Measurements from ENCODE around the gene SBK2.
A peak's percentile ranks its signal among the peaks of the same experiment; 100 is the strongest.

Gene SBK2

DNA sequence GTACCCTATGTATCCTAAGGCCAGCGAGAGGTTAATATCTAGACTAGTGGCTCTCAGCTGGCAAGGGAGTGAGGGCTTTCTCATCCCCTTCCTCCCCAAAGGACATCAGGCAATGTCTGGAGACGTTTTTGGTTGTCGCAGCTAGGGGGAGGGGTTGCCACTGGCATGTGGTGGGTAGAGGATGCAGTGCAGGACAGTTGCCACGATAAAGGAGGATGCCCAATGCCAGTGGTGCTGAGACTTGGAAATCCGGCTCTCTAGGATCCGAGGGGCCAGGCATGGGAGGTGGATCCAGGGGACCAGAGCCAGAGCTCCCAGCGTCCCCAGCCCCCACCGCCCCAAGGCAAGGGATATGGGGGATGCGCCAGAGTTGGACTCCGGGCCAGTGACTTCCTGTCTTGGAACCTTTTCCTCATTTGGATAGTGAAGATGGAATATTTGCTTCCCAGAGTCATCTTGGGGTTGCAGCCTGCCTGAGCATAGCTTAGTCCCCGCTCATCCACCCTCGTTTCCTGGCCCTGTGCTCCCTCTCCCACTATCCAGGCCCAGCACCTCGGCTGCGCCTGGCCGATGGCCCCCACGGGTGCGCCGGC lies 43.8 kb downstream of the SBK2 start:
- Histone ChIP-seq H3K36me3 (ENCODE audit: control insufficient read depth, insufficient read depth, low read length) (peaks cover 2% of the 10 kb centered on the region), H3K9ac (ENCODE audit: low read depth, low read length) (no peak overlapping the region), H3K4me1 (ENCODE audit: control insufficient read depth, insufficient read depth, low read length) (peaks cover 7% of the 10 kb centered on the region), H3K4me3 (ENCODE audit: low read depth, low read length) (no peak overlapping the region), H3K9me3 (ENCODE audit: control insufficient read depth, insufficient read depth, low read length) (no peaks in the 10 kb centered on the region), H3K27me3 (ENCODE audit: control insufficient read depth, insufficient read depth, low read length) (no peaks in the 10 kb centered on the region)

DNA sequence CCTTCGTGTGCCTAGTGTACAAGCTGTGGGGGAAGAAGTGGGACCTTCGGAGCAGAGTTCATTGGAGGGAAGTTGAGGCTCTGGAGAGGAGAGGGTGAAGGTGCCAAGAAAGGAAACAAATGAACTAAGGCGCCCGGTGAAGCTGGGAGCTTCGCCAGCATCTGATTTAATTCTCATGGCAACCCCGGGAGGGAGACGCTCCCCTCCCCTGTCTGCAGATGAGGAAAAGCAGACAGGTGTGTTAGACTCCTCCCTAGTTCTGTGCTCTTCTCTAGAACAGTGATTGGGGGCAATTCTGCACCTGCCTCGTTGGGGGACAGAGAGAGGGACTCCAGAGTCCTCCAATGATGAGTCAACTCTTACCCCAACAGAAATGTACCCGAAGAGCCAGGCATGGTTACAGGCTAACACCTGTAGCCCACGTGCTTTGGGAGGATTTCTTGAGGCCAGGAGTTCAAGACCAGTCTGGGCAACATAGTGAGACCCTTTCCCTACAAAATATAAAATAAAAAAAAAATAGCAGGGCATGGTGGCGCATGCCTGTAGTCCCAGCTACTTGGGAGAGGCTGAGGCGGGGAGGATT lies 44.5 kb downstream of the SBK2 start:
- H3K27me3 ChIP-seq (ENCODE audit: control insufficient read depth, insufficient read depth, low read length), result no peaks in the 10 kb centered on the region
- no peaks in the 10 kb centered on the region for H3K9me3 ChIP-seq (ENCODE audit: control insufficient read depth, insufficient read depth, low read length)
- peaks cover 2% of the 10 kb centered on the region for H3K36me3 ChIP-seq (ENCODE audit: control insufficient read depth, insufficient read depth, low read length)
- peaks cover 11% of the 10 kb centered on the region for H3K4me1 ChIP-seq (ENCODE audit: control insufficient read depth, insufficient read depth, low read length)
- no peak overlapping the region for H3K4me3 ChIP-seq (ENCODE audit: low read depth, low read length)
- no peak overlapping the region for H3K9ac ChIP-seq (ENCODE audit: low read depth, low read length)

DNA sequence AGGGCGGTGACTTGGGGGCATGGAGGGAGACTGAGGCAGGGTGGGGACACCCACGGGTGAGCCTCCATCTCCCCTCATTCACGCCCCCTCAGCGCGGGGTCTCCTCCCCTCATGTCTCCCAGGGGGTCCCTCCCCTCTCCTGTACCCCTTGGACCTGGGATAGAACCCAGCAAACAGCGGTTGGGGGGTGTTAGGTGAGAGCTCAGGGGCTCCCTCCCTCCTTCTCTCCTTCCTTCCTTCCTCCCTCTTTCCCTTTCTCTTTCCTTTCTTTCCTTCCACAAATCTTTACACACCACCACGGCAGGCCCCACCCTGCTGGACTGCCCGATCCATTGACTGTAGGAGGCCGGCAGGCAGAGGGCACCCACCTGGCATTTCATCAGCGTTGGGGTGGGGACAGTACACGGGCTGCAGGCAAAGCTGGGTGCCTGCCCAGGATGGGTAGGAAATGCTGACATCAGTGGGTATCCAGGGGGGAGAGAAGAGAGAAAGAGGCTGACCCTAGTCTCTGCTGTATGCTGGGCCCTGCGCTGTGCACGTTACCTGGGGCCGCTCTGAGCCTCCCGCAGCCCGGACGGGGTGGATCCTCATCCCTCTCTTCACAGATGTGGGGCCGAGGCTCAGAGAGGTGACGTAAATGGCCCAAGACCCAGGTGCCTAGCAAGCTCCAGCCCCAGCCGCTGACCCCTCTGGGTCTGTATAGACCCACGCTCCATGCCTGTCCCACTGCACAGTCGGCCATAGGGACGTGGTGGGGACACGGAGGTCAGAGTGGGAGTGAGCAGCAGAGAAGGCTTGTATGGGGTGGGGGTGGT lies 45.2 kb downstream of the SBK2 start:
- no peaks in the 10 kb centered on the region for H3K9me3 ChIP-seq (ENCODE audit: control insufficient read depth, insufficient read depth, low read length)
- no peak overlapping the region for H3K4me3 ChIP-seq (ENCODE audit: low read depth, low read length)
- H3K27me3 ChIP-seq (ENCODE audit: control insufficient read depth, insufficient read depth, low read length), result no peaks in the 10 kb centered on the region
- H3K4me1 ChIP-seq (ENCODE audit: control insufficient read depth, insufficient read depth, low read length), result peaks cover 16% of the 10 kb centered on the region
- peaks cover 2% of the 10 kb centered on the region for H3K36me3 ChIP-seq (ENCODE audit: control insufficient read depth, insufficient read depth, low read length)
- no peak overlapping the region for H3K9ac ChIP-seq (ENCODE audit: low read depth, low read length)

DNA sequence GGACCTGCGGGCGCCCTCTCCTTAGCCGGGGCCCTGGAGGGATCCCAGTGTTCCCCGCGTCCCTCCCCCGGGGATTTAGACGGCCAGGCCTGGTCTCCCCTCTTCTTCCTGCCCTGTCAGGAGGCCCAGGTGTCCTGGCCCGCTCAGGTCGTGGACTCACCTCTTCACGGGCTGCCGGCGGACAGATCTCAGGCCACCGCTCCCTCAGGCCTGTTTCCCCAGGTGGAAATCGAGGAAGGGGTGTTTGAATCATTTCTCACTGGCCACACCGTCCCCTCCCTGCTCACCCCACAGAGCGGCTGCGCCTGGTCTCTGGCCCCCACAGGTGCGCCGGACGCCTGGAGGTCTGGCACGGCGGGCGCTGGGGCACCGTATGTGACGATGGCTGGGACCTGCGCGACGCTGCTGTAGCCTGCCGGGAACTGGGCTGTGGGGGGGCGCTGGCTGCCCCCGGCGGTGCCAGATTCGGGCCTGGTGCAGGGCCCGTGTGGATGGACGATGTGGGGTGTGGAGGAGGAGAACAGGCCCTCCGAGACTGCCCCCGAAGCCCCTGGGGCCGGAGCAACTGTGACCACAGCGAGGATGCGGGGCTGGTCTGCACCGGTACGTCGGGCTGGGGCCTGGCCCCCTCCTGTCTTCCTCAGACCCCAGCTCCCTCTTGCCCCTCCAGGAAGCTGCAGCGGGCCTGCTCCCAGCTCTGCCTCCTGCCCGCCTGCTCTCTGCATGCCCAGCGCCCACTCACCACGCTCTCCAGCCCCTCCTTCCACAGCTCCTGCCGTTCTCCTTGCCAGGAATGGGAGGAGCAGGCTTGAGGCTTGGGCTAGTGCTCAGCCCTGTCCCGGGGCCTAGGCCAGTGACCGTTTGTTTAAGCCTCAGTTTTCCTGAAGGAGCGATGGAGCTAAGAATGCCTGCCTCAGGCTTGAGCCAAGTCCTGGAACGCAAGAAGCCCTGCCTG lies 46.2 kb downstream of the SBK2 start:
- Histone ChIP-seq H3K9me3 (ENCODE audit: control insufficient read depth, insufficient read depth, low read length) (no peaks in the 10 kb centered on the region), H3K9ac (ENCODE audit: low read depth, low read length) (no peak overlapping the region), H3K36me3 (ENCODE audit: control insufficient read depth, insufficient read depth, low read length) (peaks cover 2% of the 10 kb centered on the region), H3K4me3 (ENCODE audit: low read depth, low read length) (no peak overlapping the region), H3K27me3 (ENCODE audit: control insufficient read depth, insufficient read depth, low read length) (no peaks in the 10 kb centered on the region), H3K4me1 (ENCODE audit: control insufficient read depth, insufficient read depth, low read length) (peaks cover 18% of the 10 kb centered on the region)

- H3K4me1 ChIP-seq (ENCODE audit: control insufficient read depth, insufficient read depth, low read length), result peaks cover 17% of the 10 kb centered on the region
- H3K4me3 ChIP-seq (ENCODE audit: low read depth, low read length), result no peak overlapping the region
Measured at GRCh38 chr19:55489711-55490477, 47.0 kb downstream of the SBK2 start.

GRCh38 chr19:55488986-55489710 lies 47.8 kb downstream of the SBK2 start:
- no peaks in the 10 kb centered on the region for H3K27me3 ChIP-seq (ENCODE audit: control insufficient read depth, insufficient read depth, low read length)
- H3K9me3 ChIP-seq (ENCODE audit: control insufficient read depth, insufficient read depth, low read length), result no peaks in the 10 kb centered on the region
- H3K4me1 ChIP-seq (ENCODE audit: control insufficient read depth, insufficient read depth, low read length), result peaks cover 17% of the 10 kb centered on the region
- peak overlapping the region; percentile 70 for H3K9ac ChIP-seq (ENCODE audit: low read depth, low read length)
- no peak overlapping the region for H3K4me3 ChIP-seq (ENCODE audit: low read depth, low read length)
- no peaks in the 10 kb centered on the region for H3K36me3 ChIP-seq (ENCODE audit: control insufficient read depth, insufficient read depth, low read length)

More at GRCh38 chr19:55489711-55490477, 47.0 kb downstream of the SBK2 start:
- H3K9ac ChIP-seq (ENCODE audit: low read depth, low read length), result peak overlapping the region; percentile 70
- peaks cover 2% of the 10 kb centered on the region for H3K36me3 ChIP-seq (ENCODE audit: control insufficient read depth, insufficient read depth, low read length)
- no peaks in the 10 kb centered on the region for H3K27me3 ChIP-seq (ENCODE audit: control insufficient read depth, insufficient read depth, low read length)
- no peaks in the 10 kb centered on the region for H3K9me3 ChIP-seq (ENCODE audit: control insufficient read depth, insufficient read depth, low read length)

- peaks cover 17% of the 10 kb centered on the region for H3K4me1 ChIP-seq (ENCODE audit: control insufficient read depth, insufficient read depth, low read length)
- H3K27me3 ChIP-seq (ENCODE audit: control insufficient read depth, insufficient read depth, low read length), result no peaks in the 10 kb centered on the region
- H3K9ac ChIP-seq (ENCODE audit: low read depth, low read length), result peak within 1 kb of the TSS; percentile 70
- H3K36me3 ChIP-seq (ENCODE audit: control insufficient read depth, insufficient read depth, low read length), result peaks cover 2% of the 10 kb centered on the region
- H3K9me3 ChIP-seq (ENCODE audit: control insufficient read depth, insufficient read depth, low read length), result no peaks in the 10 kb centered on the region
- peak within 1 kb of the TSS; percentile 46 for H3K4me3 ChIP-seq (ENCODE audit: low read depth, low read length)
Measured at GRCh38 chr19:55487924-55488687, 48.8 kb downstream of the SBK2 start, which contains the start of gene SSC5D. Gene SSC5D (plus strand): TSS chr19:55488436. CDS start chr19:55488590, 154 bp downstream.

DNA sequence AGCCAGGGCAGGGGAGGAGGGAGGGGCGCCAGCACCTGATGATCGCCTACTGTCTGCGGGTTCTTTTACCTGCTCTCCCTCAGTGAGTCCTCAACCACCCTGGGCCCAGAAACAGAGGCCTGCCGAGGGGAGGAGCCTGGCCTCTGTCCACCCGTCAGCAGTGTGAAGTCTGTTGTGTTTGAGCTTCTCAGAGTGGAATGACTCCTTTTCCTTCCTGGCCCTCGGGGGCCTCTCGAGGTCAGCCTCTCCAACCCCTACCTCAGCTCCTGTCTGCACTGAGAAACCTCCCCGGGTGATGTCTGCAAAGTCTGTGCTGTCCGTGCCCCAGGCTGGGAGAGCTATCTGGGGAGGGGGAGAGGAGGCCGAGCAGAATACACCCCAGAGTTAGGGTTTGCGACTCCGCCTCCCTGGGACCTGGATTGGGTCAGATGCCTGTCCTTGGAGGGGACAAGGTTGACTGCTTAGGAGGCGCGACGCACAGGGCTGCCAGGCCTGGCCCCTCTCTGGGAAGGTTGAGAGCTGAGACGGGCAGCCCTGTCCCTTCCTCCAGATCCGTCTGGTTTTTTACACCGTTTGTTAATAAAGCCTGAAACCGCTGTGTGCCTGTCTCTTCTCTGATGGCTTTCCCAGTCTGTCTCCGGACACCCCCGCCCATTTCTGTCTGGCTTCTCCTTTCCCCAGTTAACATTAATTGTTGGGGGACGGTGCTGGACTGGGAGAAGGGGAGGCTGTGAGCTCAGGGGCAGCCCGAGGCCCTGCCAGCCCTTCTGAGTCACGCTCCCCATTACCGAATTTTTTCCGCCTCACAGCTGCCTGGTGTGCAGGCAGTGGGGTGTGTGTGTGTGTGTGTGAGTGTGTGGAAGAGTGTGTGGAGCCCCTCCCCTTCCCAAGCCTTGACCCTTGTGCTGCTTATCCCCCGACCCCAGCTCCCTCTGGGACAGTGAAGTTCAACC lies 49.7 kb downstream of the SBK2 start:
- H3K4me3 ChIP-seq (ENCODE audit: low read depth, low read length), result peak overlapping the region; percentile 18
- H3K9ac ChIP-seq (ENCODE audit: low read depth, low read length), result no peak overlapping the region
- no peaks in the 10 kb centered on the region for H3K9me3 ChIP-seq (ENCODE audit: control insufficient read depth, insufficient read depth, low read length)
- H3K4me1 ChIP-seq (ENCODE audit: control insufficient read depth, insufficient read depth, low read length), result peaks cover 17% of the 10 kb centered on the region
- H3K27me3 ChIP-seq (ENCODE audit: control insufficient read depth, insufficient read depth, low read length), result no peaks in the 10 kb centered on the region
- H3K36me3 ChIP-seq (ENCODE audit: control insufficient read depth, insufficient read depth, low read length), result peaks cover 8% of the 10 kb centered on the region

Measured in iPS-15b (cell line).